ENCODE results near the gene IAPP. TPM values are rescaled to one million over a fixed set of nuclear protein-coding genes. Genes with fewer than 3 reads are reported as not detected.

The IAPP gene
- total RNA-seq, 2 donors from 2014 or later = not detected

DNA sequence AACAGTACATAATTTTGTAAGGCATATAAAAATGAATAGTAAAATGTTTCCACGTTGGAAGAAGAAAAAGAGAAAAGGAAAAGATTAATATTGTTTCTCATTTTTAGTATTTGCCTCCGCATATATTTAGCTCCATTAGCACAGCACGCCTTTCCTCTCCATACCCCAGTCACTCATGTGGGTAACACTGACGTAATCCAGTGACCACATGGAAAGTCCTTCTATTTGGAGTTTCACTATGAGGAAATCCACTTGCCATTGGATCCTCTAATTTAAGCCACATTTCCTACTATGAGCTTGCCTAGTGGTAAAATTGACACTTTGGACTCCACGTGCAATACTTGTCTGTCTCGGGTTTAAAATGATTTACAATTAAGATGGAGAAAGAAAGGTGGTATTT, 32.3 kb upstream of the IAPP start:
- Histone ChIP-seq H3K27me3 (replicated peaks; ENCODE audit: insufficient read depth) (no peaks in the 10 kb centered on the region), H3K27ac (no peak overlapping the region), H3K4me3 (no peak overlapping the region), H3K9me3 (no peaks in the 10 kb centered on the region), H3K4me1 (ENCODE audit: control insufficient read depth in 1 of 2, low read depth in 2 of 2) (peaks cover 4 to 5% of the 10 kb centered on the region in 2 donors), H3K36me3 (no peaks in the 10 kb centered on the region)
- TF ChIP-seq, protein P1, sequence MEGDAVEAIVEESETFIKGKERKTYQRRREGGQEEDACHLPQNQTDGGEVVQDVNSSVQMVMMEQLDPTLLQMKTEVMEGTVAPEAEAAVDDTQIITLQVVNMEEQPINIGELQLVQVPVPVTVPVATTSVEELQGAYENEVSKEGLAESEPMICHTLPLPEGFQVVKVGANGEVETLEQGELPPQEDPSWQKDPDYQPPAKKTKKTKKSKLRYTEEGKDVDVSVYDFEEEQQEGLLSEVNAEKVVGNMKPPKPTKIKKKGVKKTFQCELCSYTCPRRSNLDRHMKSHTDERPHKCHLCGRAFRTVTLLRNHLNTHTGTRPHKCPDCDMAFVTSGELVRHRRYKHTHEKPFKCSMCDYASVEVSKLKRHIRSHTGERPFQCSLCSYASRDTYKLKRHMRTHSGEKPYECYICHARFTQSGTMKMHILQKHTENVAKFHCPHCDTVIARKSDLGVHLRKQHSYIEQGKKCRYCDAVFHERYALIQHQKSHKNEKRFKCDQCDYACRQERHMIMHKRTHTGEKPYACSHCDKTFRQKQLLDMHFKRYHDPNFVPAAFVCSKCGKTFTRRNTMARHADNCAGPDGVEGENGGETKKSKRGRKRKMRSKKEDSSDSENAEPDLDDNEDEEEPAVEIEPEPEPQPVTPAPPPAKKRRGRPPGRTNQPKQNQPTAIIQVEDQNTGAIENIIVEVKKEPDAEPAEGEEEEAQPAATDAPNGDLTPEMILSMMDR (IDR thresholded peaks at IDR 0.05) = no peak
- DNase-seq (ENCODE audit: low spot score) (no peak), ATAC-seq (ENCODE audit: insufficient number of reproducible peaks, low FRiP score, low read depth) (no peak)

DNA sequence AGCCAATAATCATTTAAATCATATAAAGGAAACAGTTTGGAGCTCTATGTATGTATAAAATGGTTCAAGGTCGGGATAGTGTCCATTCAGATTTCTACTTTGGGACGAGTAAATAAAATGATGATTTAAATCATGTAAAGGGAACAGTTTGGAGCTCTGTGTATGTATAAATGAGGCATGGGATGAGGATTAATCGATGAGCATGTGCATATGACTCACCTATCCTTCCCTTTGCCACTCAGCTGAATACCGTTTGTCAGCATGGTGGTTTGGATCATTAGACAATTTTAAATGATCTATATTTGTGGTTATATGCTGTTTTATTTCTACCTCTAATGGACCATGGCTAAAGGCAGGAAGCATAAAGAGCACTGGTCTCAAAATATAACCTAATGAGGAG, 30.9 kb upstream of the IAPP start:
- Histone ChIP-seq H3K27me3 (replicated peaks; ENCODE audit: insufficient read depth) (no peaks in the 10 kb centered on the region), H3K4me3 (no peak overlapping the region), H3K4me1 (ENCODE audit: control insufficient read depth in 1 of 2, low read depth in 2 of 2) (peaks cover 0 to 5% of the 10 kb centered on the region in 2 donors), H3K9me3 (no peaks in the 10 kb centered on the region), H3K36me3 (no peaks in the 10 kb centered on the region), H3K27ac (no peak overlapping the region)
- no peak for ATAC-seq (ENCODE audit: insufficient number of reproducible peaks, low FRiP score, low read depth)
- TF ChIP-seq, protein P1 (IDR thresholded peaks at IDR 0.05) = no peak
- no peak for DNase-seq (ENCODE audit: low spot score)

DNA sequence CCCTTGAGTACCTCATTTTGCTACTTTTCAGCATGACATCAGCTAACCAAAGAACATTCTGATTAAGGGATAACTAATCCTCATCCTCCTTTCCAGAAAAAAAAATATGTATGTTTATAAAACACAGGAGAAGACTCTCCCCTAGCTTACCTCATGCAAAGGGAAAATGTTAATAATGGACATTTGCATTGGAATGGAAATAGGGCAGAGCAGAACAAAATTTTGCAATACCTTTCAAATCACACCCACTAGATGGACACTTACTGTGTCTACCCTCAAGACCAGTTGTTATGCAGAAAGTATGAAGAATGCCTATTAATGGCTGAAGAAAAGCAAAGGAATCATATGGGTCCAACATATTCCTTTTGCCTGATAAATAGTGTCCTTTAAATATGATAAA, 29.1 kb upstream of the IAPP start:
- TF ChIP-seq, protein P1 (IDR thresholded peaks at IDR 0.05) = no peak
- DNase-seq (ENCODE audit: low spot score) (no peak), ATAC-seq (ENCODE audit: insufficient number of reproducible peaks, low FRiP score, low read depth) (no peak)
- Histone ChIP-seq H3K27ac (no peak overlapping the region), H3K4me3 (no peak overlapping the region), H3K4me1 (ENCODE audit: control insufficient read depth in 1 of 2, low read depth in 2 of 2) (peaks cover 0 to 12% of the 10 kb centered on the region in 2 donors), H3K9me3 (no peaks in the 10 kb centered on the region), H3K27me3 (replicated peaks; ENCODE audit: insufficient read depth) (no peaks in the 10 kb centered on the region), H3K36me3 (no peaks in the 10 kb centered on the region)

DNA sequence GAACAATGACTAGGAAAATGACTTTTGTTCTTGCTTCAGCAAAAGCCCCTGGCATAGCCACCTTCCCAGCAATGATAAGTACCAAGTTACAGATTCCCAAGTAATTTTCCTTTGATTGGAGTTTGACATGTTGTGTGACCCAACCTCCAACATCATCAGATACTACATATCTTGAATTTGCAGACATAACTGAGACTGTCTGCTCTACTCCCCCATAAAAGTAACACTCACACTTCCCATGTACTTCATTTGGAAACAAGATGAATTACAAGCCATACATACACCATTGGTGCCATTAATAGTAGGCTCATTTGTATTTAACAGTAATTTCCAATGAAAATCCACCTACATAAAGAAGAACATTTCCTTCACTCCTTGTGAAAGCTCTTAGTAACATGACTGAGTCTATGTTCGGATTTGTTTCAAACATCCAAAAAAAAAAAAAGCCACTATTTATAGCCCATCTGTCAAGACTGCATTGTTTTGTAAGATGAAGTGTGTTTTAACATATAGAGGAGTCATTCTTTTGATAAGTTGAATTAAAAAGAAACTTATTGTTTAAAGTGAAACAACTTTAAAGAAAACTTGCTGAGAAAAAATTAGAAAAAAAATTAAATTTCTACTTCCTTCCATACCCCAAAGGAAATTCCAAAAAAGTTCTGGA, 26.0 kb upstream of the IAPP start:
- Histone ChIP-seq H3K36me3 (no peaks in the 10 kb centered on the region), H3K4me1 (ENCODE audit: control insufficient read depth in 1 of 2, low read depth in 2 of 2) (peaks cover 0 to 12% of the 10 kb centered on the region in 2 donors), H3K27me3 (replicated peaks; ENCODE audit: insufficient read depth) (no peaks in the 10 kb centered on the region), H3K9me3 (no peaks in the 10 kb centered on the region), H3K4me3 (no peak overlapping the region), H3K27ac (peak overlapping the region; percentile 21)
- TF ChIP-seq, protein P1 (IDR thresholded peaks at IDR 0.05) = no peak
- ATAC-seq (ENCODE audit: insufficient number of reproducible peaks, low FRiP score, low read depth) = no peak
- DNase-seq (ENCODE audit: low spot score) = no peak

DNA sequence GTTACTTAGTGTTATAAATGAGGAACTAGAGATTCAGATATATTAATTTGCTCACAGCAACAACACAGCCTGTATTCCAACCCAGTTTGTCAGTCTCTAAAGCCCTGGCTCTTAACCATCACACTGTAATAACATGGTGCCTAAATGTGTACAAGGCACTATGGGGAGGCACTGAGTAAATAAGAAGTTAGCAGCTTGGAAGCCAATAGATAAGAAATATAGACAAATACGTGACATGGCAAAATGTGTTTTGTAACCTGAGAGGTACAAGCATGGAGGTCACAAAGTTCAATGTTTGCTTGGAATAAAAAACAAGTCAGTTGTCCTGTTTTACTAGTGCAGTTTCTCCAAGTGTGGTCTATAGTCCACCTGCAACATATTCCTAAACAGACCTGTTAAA, 21.7 kb upstream of the IAPP start:
- H3K4me3 ChIP-seq = no peak overlapping the region
- DNase-seq (ENCODE audit: low spot score) = no peak
- TF ChIP-seq, protein P1 (IDR thresholded peaks at IDR 0.05) = no peak

More for the DNA sequence above, 21.7 kb upstream of the IAPP start:
- Histone ChIP-seq H3K36me3 (no peaks in the 10 kb centered on the region), H3K27me3 (replicated peaks; ENCODE audit: insufficient read depth) (no peaks in the 10 kb centered on the region), H3K27ac (no peak overlapping the region), H3K9me3 (no peaks in the 10 kb centered on the region), H3K4me1 (ENCODE audit: control insufficient read depth in 1 of 2, low read depth in 2 of 2) (peaks cover 4 to 12% of the 10 kb centered on the region in 2 donors)
- ATAC-seq (ENCODE audit: insufficient number of reproducible peaks, low FRiP score, low read depth) = no peak
